K562 (cell line): Measurements from ENCODE around the gene IGFL1. TPM values are rescaled to one million over a fixed set of nuclear protein-coding genes. Genes with fewer than 3 reads are reported as not detected.

Experiments
- ATF3 ChIP-seq, 2 experiments: fragments of 450-650 bp in 1 of 2; sonication (generic) in 1 of 2; formaldehyde crosslinking in 1 of 2; IDR thresholded peaks in 1 of 2; conservative IDR thresholded peaks in 1 of 2; 2 replicates each; pipeline versions ENCODE4 v1.6.1 to v1.8.1; 2016 to 2023; ENCODE audit warnings: mild to moderate bottlenecking in 2 of 2, moderate library complexity in 2 of 2, inconsistent platforms in 1 of 2, missing genetic modification reagents in 1 of 2
- E4F1 ChIP-seq: fragments of 250-450 bp; sonication (Bioruptor Pico); IDR thresholded peaks from 2 replicates; pipeline ENCODE4 v1.5.0; 2021; ENCODE audit warnings: mild to moderate bottlenecking, borderline replicate concordance
- ELK3 ChIP-seq: fragments of 450-650 bp; formaldehyde crosslinking; IDR thresholded peaks from 2 replicates; pipeline ENCODE4 v1.4.0; 2020; ENCODE audit warnings: mild to moderate bottlenecking
- PHB2 ChIP-seq: fragments of 450-650 bp; IDR thresholded peaks from 2 replicates; pipeline ENCODE4 v1.6.1; 2017; ENCODE audit warnings: low read depth
- RCOR1 ChIP-seq, 2 experiments: IDR thresholded peaks; 2 replicates each; pipeline ENCODE4 v1.6.1; 2012; ENCODE audit warnings: low read depth in 2 of 2, low read length in 2 of 2, borderline replicate concordance in 1 of 2, improper control_type of control experiment in 1 of 2
- SRSF7 ChIP-seq: fragments of 200-400 bp; formaldehyde crosslinking; optimal IDR thresholded peaks from 2 replicates; pipeline ENCODE3; 2017; ENCODE audit warnings: mild to moderate bottlenecking, low read depth, low read length
- ZNF75A ChIP-seq: fragments of 450-650 bp; formaldehyde crosslinking; IDR thresholded peaks from 2 replicates; pipeline ENCODE4 v1.4.0; 2020; ENCODE audit warnings: mild to moderate bottlenecking
- polyA plus RNA-seq, 8 experiments: library from polyadenylated mRNA; depleted of rRNA in 4 of 8; stranded (reverse) in 5 of 8; unstranded in 3 of 8; fragments of >200 nt; fragmentation: Nextera tagmentation in 2 of 8; fragmentation: Illumina TruSeq in 1 of 8; extraction: Ambion mirVana in 2 of 8; extraction: Trizol in 1 of 8; gene quantifications; 2 replicates each; pipeline versions ENCODE4 v1.2.1 to v1.2.3, GENCODE V29; 2011 to 2014; ENCODE audit warnings: inconsistent platforms in 1 of 8, missing spikeins in 1 of 8
- total RNA-seq, 7 experiments: library from RNA; depleted of rRNA in 6 of 7; stranded (reverse); fragments of >200 nt in 6 of 7; fragmentation: Illumina TruSeq in 2 of 7; extraction: Trizol in 2 of 7; gene quantifications; 2 replicates each; pipeline versions ENCODE4 v1.2.1 to v1.2.3, GENCODE V29; 2011 to 2021; ENCODE audit warnings: low replicate concordance in 1 of 7

IGFL1 gene
- total and polyA plus RNA-seq, 9 of the 15 experiments (the other 6 are each of a cell fraction or from before 2014, with no cell fraction given): not detected

GRCh38 chr19:46191972-46192371, 37.6 kb upstream of the IGFL1 start (continued):
- TF ChIP-seq ATF3 (IDR thresholded peaks at IDR 0.05) (peak; percentile 49), ATF3 (CRISPR knock-in tag; conservative IDR thresholded peaks at IDR 0.05) (no peak), SRSF7 (no peak), RCOR1 (IDR thresholded peaks at IDR 0.05; ENCODE audit: borderline replicate concordance in 1 of 2, low read depth in 2 of 2, low read length in 2 of 2) (no peak), ELK3 (CRISPR knock-in tag) (0 out of 2 replicates have a peak, but pooled peaks have one; percentile 71), PHB2 (no peak), E4F1 (0 out of 2 replicates have a peak, but pooled peaks have one; percentile 50), ZNF75A (CRISPR knock-in tag) (peak; percentile 38; the same call in 1 of the 2 replicates)
